ENCODE measurements around the gene OR2A42.
"Not testable (repeated sequence)": the region's sequence is repeated elsewhere in the genome, so short reads cannot be mapped to it uniquely, and the experiment has no call there.

DNA sequence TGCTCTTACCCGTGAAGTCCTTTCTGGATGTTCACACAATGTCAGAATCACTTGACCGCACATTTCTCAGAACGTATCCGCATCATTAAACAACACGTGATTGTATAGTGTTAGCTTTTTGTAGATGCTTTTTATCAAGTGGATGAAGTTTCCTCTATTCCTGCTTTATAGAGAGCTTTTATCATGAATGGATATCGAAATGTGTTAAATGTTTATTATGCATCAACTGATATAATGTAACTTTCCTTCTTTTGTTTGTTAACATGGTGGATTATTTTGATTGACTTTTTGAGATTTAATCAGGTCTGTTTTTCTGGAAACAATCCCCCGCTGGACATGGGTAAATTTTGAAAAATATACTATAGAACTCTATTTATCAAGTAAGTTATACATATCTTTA lies 25.3 kb upstream of the OR2A42 start, which contains the start of gene OR2A7:
- TF ChIP-seq, protein P1, sequence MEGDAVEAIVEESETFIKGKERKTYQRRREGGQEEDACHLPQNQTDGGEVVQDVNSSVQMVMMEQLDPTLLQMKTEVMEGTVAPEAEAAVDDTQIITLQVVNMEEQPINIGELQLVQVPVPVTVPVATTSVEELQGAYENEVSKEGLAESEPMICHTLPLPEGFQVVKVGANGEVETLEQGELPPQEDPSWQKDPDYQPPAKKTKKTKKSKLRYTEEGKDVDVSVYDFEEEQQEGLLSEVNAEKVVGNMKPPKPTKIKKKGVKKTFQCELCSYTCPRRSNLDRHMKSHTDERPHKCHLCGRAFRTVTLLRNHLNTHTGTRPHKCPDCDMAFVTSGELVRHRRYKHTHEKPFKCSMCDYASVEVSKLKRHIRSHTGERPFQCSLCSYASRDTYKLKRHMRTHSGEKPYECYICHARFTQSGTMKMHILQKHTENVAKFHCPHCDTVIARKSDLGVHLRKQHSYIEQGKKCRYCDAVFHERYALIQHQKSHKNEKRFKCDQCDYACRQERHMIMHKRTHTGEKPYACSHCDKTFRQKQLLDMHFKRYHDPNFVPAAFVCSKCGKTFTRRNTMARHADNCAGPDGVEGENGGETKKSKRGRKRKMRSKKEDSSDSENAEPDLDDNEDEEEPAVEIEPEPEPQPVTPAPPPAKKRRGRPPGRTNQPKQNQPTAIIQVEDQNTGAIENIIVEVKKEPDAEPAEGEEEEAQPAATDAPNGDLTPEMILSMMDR (conservative IDR thresholded peaks at IDR 0.05; ENCODE audit: low read depth, low read length) = not testable (repeated sequence)
- TF ChIP-seq EZH2 (IDR thresholded peaks at IDR 0.05; ENCODE audit: borderline replicate concordance, low read depth, low read length, poor library complexity, severe bottlenecking) = not testable (repeated sequence)

Measured in A673 (cell line).